ENCODE results near the gene PAN3. TPM values are rescaled to one million over a fixed set of nuclear protein-coding genes. Genes with fewer than 3 reads are reported as not detected.

The PAN3 gene
- total RNA-seq, 2 experiments from 2014 or later: 56.9 to 59.5 TPM

DNA sequence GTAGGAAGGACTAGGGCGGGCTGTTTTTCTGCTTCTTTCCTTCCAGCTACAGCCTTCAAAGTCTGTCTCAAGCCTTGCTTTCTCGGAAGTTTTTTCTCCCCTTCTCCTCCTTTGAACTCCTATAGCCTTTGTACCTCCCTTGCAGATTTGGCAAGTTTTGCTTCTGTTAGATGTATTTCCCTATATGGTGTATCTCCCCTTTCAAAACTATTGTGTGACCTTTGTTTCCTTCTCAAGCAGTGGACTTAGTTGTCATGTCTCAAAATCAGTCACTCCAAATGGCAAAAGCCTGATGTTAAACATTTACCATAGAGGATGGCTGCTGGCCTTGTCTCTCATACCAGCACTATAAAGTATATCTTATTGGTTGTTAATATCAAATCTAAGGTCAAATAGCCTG is 203.9 kb downstream of the PAN3 start:
- CTCF ChIA-PET: no interaction called here

DNA sequence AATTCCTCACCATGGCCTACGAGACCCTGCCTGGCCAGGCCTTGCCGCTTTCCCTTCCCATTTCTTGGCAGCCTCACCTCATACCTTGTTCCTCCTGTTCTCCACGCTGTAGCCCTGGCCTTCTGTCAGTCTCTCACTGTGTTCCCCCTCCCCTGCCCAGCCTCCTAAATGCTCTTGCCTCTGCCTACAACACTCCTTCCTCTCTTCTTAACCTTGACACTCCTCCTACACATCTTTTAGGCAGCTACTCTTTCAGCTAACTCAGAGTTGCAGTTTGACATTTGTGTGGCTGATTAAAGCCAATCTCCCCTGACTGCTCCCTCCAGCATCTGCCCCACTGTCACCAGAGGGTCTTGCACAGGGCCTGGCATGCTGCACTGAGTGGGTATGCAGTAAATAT is 205.8 kb downstream of the PAN3 start:
- TF ChIP-seq, protein P1, sequence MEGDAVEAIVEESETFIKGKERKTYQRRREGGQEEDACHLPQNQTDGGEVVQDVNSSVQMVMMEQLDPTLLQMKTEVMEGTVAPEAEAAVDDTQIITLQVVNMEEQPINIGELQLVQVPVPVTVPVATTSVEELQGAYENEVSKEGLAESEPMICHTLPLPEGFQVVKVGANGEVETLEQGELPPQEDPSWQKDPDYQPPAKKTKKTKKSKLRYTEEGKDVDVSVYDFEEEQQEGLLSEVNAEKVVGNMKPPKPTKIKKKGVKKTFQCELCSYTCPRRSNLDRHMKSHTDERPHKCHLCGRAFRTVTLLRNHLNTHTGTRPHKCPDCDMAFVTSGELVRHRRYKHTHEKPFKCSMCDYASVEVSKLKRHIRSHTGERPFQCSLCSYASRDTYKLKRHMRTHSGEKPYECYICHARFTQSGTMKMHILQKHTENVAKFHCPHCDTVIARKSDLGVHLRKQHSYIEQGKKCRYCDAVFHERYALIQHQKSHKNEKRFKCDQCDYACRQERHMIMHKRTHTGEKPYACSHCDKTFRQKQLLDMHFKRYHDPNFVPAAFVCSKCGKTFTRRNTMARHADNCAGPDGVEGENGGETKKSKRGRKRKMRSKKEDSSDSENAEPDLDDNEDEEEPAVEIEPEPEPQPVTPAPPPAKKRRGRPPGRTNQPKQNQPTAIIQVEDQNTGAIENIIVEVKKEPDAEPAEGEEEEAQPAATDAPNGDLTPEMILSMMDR (IDR thresholded peaks at IDR 0.05): no peak
- H3K27ac ChIP-seq (ENCODE audit: low read depth in 1 of 2, low read length in 2 of 2): no peak overlapping the region
- no peaks in the 10 kb centered on the region for H3K27me3 ChIP-seq (ENCODE audit: control insufficient read depth in 1 of 2, insufficient read depth in 2 of 2, low read length in 2 of 2)
- no peaks in the 10 kb centered on the region for H3K36me3 ChIP-seq (ENCODE audit: insufficient read depth, low read length)
- POLR2A ChIA-PET: interaction anchor here (0.6 kb wide), 1 partner anchor 330 kb away, joined by 3 read pairs; no protein-coding TSS in a partner anchor
- DNase-seq (no peak), ATAC-seq (ENCODE audit: poor library complexity) (no peak)
- Mint-ChIP-seq H3K36me3 (ENCODE audit: low read depth) (no peaks in the 10 kb centered on the region), H3K27ac (no peak overlapping the region), H3K9me3 (no peaks in the 10 kb centered on the region), H3K4me3 (no peak overlapping the region), H3K27me3 (peaks cover 6% of the 10 kb centered on the region), H3K4me1 (ENCODE audit: low read depth) (peaks cover 10% of the 10 kb centered on the region)
- H3K9me3 ChIP-seq (ENCODE audit: control insufficient read depth in 1 of 2, insufficient read depth in 1 of 2, low read length in 2 of 2): no peaks in the 10 kb centered on the region
- intact Hi-C loops (cut with DNase I, micrococcal nuclease): no loop called here
- no peaks in the 10 kb centered on the region for H3K4me1 ChIP-seq (ENCODE audit: insufficient read depth, low read length)
- CTCF ChIA-PET: no interaction called here
- H3K4me3 ChIP-seq (ENCODE audit: low read length): no peak overlapping the region

More for the DNA sequence above, 203.9 kb downstream of the PAN3 start:
- no peaks in the 10 kb centered on the region for H3K9me3 Mint-ChIP-seq
- no peak overlapping the region for H3K27ac Mint-ChIP-seq
- intact Hi-C loops (cut with DNase I, micrococcal nuclease): no loop called here
- POLR2A ChIA-PET: no interaction called here
- H3K4me1 ChIP-seq (ENCODE audit: insufficient read depth, low read length): no peaks in the 10 kb centered on the region
- DNase-seq: no peak
- peaks cover 6% of the 10 kb centered on the region for H3K27me3 Mint-ChIP-seq
- H3K4me3 Mint-ChIP-seq: no peak overlapping the region
- no peaks in the 10 kb centered on the region for H3K4me1 Mint-ChIP-seq (ENCODE audit: low read depth)
- H3K4me3 ChIP-seq (ENCODE audit: low read length): no peak overlapping the region
- H3K27ac ChIP-seq (ENCODE audit: low read depth in 1 of 2, low read length in 2 of 2): no peak overlapping the region
- H3K36me3 ChIP-seq (ENCODE audit: insufficient read depth, low read length): no peaks in the 10 kb centered on the region
- no peaks in the 10 kb centered on the region for H3K27me3 ChIP-seq (ENCODE audit: control insufficient read depth in 1 of 2, insufficient read depth in 2 of 2, low read length in 2 of 2)
- no peaks in the 10 kb centered on the region for H3K9me3 ChIP-seq (ENCODE audit: control insufficient read depth in 1 of 2, insufficient read depth in 1 of 2, low read length in 2 of 2)
- ATAC-seq (ENCODE audit: poor library complexity): no peak
- TF ChIP-seq, protein P1 (IDR thresholded peaks at IDR 0.05): no peak
- no peaks in the 10 kb centered on the region for H3K36me3 Mint-ChIP-seq (ENCODE audit: low read depth)

Other genes starting within 250 kb of the PAN3 start
- gene PDX1, start 218.5 kb upstream of the PAN3 start, total RNA-seq: not detected
- not detected for gene CDX2, start 169.2 kb upstream of the PAN3 start, total RNA-seq
- gene URAD, start 149.9 kb upstream of the PAN3 start, total RNA-seq: not detected
- gene FLT3, start 38.0 kb upstream of the PAN3 start, total RNA-seq: under 1 TPM; 0.39 to 0.55 TPM

Data from CD4-positive, alpha-beta T cell (primary cell).